Measurements from ENCODE around the gene ICA1L.

Gene ICA1L

DNA sequence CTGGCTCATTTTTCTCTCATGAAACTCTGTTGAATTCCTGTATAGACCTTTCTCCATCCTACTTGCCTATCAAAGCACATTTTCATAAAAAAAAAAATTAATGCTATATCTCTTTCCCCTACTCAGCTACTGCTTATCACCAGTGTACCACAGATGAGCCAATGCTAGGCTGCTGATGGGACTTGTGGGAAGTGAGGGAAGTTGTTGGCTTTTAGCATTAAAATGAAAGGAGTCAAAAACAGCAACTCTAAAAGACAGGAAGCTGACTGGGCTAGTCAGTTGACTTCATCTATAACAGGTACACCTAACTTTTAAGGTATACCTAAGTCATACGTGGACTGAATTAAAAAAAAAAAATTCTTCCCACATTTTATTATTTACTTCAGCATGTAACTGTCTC is 134.7 kb downstream of the ICA1L start:
- DNase-seq (ENCODE audit: low read depth) = no peak

DNA sequence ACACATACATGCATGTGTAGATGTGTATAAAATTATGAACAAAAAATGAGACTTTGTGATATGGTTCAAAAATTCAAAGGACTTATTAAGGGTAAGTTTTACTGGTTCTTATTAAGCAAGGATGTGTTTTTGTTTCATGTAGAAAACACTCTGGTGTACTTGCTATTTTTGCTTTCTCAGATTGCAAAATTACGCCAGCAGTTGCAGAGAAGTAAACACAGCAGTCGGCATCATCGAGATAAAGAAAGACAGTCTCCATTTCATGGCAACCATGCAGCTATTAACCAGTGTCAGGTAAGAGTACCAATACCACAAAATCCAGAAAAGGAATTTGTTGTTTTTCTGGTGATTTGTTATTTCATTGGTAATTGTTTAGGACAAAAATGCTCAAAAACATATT is 145.5 kb downstream of the ICA1L start:
- no peak for DNase-seq (ENCODE audit: low read depth)

DNA sequence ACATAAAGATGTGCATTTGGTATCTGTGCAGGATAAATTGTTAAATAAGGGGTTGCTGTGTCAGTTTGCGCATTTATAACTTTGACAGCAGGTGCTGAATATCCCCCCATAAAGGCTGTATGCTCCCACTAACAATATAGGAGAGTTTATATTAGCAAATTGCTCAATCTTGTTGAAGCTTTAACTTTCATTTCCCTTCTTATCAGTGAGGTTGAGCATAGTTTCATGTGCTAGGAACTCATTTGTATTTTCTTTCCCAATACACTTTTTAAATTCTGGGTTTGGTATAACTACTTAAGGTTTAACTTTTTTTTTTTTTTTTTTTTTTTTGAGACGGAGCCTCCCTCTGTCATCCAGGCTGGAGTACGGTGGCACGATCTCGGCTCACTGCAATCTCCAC is 147.8 kb downstream of the ICA1L start:
- no peak for DNase-seq (ENCODE audit: low read depth)

All from fibroblast of gingiva (primary cell).